Effector memory CD4-positive, alpha-beta T cell (primary cell): Measurements from ENCODE around the gene NPRL2.

Experiments used
- DNase-seq, 3 donors: peaks; one replicate each; pipeline ENCODE4 v3.0.0-alpha.2; 2020
- H3K27ac ChIP-seq: 2 replicates; pipeline ENCODE4 v1.7.0; 2013; ENCODE audit warnings: mild to moderate bottlenecking, low read length, moderate library complexity; ENCODE audit not compliant: insufficient read depth, poor library complexity, severe bottlenecking
- H3K27me3 ChIP-seq: replicated peaks from 2 replicates; pipeline ENCODE4 v1.7.0; 2013; ENCODE audit warnings: mild to moderate bottlenecking, low read length; ENCODE audit not compliant: insufficient read depth, control insufficient read depth, poor library complexity, severe bottlenecking
- H3K36me3 ChIP-seq: 2 replicates; pipeline ENCODE4 v1.7.0; 2013; ENCODE audit warnings: mild to moderate bottlenecking, low read length, moderate library complexity; ENCODE audit not compliant: control insufficient read depth, insufficient read depth
- H3K4me1 ChIP-seq: 2 replicates; pipeline ENCODE4 v1.7.0; 2013; ENCODE audit warnings: low read length, mild to moderate bottlenecking; ENCODE audit not compliant: control insufficient read depth, insufficient read depth, poor library complexity, severe bottlenecking
- H3K4me3 ChIP-seq: 2 replicates; pipeline ENCODE4 v1.7.0; 2013; ENCODE audit warnings: low read length, low read depth, mild to moderate bottlenecking; ENCODE audit not compliant: insufficient read depth, poor library complexity, severe bottlenecking
- H3K9me3 ChIP-seq: 2 replicates; pipeline ENCODE4 v1.7.0; 2013; ENCODE audit warnings: mild to moderate bottlenecking, low read length, moderate library complexity; ENCODE audit not compliant: control insufficient read depth
- total RNA-seq, 3 donors: gene quantifications; one replicate each; lab custom pipeline; 2026; lab: John Stamatoyannopoulos, UW

The NPRL2 gene
- total RNA-seq: 34.4 to 47.2 (median 45.4) reads per million in 3 donors

DNA sequence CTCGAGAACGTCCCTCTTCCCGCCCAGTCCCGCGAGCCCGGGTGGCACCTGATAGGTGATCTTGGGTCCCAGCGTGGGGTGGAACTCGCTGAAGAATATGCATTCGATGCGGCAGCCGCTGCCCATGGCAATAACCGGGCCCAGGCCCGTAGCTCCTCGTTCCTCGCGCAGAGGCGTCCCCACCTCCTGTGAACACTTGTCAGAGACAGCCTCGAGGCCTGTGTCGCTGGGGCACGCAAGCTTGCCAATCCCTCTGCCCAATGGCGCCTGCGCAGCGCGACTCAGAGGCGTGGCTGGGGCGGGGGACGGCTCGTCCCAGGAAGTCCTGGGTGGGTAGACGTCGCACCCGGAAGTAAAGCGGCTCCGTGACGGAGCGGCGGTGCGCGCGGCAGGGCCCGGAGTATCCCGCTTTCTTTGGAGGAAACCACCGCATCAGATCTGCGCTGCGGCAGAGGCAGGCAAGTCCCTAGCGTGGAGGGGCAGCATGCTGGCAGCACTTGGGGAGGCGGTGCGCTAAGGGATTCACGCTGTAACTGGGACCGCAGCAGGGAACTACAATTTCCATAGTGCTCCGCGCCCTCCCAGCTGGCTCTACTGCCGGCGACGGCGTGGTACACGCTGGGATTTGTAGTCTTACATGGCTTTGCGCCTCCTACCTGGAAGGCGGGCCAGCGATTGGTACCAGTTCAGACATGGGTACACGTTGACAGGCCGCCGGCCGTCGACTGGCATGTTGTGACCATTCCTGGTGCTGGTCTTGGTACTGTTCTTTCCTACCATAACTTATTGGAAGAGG, at the start of gene NPRL2, which contains the start of gene CYB561D2:
NPRL2 (minus strand) TSS at position 249 of the 796 bp plus-strand sequence; CDS start at position 126, 123 bp downstream.
CYB561D2 (plus strand) TSS at position 336 of the 796 bp plus-strand sequence. CDS start 572 bp downstream, outside the sequence.
- H3K27ac ChIP-seq: peak within 1 kb of the TSS; percentile 94
- DNase-seq: peak; percentile 96 to 99 (median 99)
- peaks cover 47% of the 10 kb centered on the region for H3K36me3 ChIP-seq
- no peaks in the 10 kb centered on the region for H3K9me3 ChIP-seq
- peaks cover 37% of the 10 kb centered on the region for H3K4me1 ChIP-seq
- peak within 1 kb of the TSS; percentile 81 for H3K4me3 ChIP-seq
- H3K27me3 ChIP-seq: no peaks in the 10 kb centered on the region

DNA sequence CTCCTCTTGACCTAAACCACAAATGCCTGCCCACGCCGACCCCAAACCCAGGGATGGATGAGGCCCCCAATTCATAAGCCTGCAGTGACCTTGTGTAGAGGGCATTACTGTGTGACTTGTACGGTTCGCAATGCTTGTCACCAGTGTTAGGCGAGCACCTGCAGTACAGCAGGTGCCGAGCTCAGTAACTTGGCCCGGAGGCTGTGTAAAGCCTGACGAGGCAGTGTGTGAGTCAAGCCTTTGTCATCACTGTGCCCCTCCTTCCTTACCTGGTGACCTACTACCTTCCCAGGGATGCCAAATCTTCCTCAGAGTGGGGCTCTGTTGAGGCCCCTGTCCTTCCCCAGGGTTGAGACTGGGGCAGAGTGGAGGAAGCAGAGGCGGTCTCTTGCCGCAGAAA, 45.9 kb upstream of the NPRL2 start:
- H3K27me3 ChIP-seq: no peaks in the 10 kb centered on the region
- no peaks in the 10 kb centered on the region for H3K4me1 ChIP-seq
- no peaks in the 10 kb centered on the region for H3K36me3 ChIP-seq
- H3K27ac ChIP-seq: no peak overlapping the region
- no peak overlapping the region for H3K4me3 ChIP-seq
- no peaks in the 10 kb centered on the region for H3K9me3 ChIP-seq
- no peak for DNase-seq

DNA sequence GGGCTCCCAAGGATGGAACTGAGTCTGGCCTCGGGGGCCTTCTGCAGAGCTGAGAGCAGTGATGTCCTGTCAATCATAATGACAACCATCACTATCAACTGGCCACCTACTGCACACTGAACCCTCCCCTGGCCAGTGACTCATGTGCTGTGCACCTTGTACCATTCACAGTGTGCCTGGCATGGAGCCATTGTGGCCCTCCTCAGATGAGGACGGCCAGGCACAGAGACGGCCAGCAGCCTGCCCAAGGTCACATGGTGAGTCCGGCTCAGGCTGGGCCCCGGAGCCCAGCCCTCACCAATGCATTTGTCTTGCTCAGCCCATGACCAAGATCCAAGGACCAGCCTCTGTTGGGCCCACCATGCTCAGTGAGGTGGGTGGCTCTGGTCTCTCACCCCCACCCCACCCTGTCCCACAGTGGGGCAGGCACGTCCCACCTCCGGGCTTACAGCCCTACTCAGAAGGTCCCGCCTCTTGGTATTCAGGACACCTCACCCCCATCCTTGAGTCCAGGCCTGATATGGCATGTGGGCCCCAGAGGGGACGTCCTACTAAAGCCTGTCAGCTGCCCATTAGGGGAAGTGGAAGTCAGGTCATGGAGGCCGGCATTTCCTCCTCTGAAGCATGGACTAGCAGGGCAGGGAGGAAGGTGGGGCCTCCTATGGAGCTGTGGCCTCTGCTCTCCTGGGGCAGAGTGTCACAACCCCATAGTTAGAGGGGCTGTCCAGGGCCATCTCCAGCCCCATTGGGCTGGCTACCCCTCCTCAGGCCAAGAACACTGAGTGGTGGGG, 44.7 kb upstream of the NPRL2 start:
- Histone ChIP-seq H3K27me3 (no peaks in the 10 kb centered on the region), H3K36me3 (no peaks in the 10 kb centered on the region), H3K4me3 (no peak overlapping the region), H3K9me3 (no peaks in the 10 kb centered on the region), H3K4me1 (no peaks in the 10 kb centered on the region), H3K27ac (no peak overlapping the region)
- no peak for DNase-seq

DNA sequence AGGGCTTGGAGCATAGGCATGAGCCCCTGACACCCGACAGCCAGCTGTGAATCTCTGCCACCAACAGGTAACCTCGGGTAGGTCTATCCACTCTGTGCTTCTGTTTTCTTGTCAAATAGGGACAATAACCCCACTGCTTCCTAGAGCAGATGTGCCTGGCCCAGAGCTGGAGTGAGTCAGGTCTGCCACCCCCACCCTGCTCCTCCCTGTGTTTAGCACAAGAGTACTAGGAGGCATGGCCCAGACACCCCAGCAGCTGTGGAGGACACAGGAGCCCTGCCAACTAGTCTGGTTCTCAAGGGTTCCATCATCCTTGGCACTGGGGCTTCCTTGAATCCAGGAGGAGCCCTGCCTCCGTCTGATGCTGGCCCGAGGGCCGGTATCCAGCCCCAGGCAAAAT, 42.5 kb upstream of the NPRL2 start:
- DNase-seq: no peak
- Histone ChIP-seq H3K27me3 (no peaks in the 10 kb centered on the region), H3K27ac (no peak overlapping the region), H3K9me3 (no peaks in the 10 kb centered on the region), H3K36me3 (no peaks in the 10 kb centered on the region), H3K4me1 (no peaks in the 10 kb centered on the region), H3K4me3 (no peak overlapping the region)

DNA sequence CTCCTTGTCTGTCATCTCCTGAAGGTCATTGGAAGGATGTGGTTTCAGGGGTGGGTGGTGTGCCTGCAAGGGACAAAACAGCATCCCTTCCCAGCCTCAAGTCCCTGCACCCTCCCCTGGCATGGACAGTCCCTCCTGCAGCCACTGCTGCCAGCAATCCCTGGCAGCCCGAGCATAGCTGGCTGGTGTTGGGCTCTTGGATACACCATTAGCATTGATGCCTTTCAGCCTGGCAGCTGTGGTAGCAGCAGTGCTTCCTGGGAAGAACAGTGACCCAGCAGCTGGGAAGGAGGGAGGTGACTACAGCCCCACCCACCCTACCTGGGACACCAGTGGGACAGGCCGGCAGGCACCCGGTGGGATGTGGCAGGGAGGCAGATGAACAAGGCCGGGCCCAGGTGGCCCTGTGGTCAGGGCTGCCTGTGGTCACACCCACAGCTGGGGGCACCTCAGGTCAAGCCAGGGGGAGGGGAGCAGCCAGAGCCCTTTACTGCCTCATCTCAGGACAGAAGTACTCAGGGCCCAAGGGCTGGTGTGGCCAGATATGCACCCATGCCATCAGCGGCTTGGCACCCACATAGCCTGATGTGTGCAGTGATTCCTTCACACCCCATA, 41.6 kb upstream of the NPRL2 start:
- H3K4me3 ChIP-seq: no peak overlapping the region
- H3K27ac ChIP-seq: no peak overlapping the region
- H3K27me3 ChIP-seq: no peaks in the 10 kb centered on the region
- H3K9me3 ChIP-seq: no peaks in the 10 kb centered on the region
- no peaks in the 10 kb centered on the region for H3K4me1 ChIP-seq
- no peaks in the 10 kb centered on the region for H3K36me3 ChIP-seq
- DNase-seq: no peak

DNA sequence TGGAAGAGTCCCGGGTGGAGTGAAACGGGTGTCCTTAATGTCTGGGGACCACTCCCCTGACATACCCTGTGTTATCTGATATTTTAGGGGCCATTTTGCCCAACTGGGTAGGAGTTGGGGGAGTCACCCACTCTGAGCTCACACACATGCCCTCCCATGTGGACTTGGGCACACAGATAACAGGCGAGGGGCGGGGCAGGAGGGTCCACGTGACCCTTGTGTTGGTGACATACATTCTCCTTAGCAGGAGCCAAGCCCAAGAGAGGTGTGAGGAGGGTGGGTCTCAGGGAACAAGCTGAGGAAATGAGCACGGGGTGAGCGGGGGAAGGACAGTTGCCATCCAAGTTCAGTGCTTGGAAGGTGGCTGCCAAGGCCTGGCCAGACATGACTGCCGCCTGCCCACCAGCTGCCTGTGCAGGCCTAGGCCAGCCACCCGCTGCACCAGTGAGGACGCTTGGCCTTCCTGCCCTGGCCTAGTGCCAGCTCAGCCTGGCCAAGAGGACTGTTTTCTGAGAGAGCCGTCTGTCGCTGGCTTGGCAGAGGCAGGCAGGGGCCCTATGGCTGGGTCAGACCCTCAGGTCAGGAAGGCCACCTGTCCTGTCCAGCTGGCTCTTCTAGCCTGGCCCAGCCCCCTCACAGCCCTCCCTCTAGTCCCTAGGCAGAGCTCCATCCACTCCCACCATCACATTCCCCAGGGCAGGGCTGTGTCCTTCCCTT, 40.1 kb upstream of the NPRL2 start:
- Histone ChIP-seq H3K4me1 (no peaks in the 10 kb centered on the region), H3K9me3 (no peaks in the 10 kb centered on the region), H3K36me3 (no peaks in the 10 kb centered on the region), H3K4me3 (no peak overlapping the region), H3K27me3 (no peaks in the 10 kb centered on the region), H3K27ac (no peak overlapping the region)
- DNase-seq: no peak

DNA sequence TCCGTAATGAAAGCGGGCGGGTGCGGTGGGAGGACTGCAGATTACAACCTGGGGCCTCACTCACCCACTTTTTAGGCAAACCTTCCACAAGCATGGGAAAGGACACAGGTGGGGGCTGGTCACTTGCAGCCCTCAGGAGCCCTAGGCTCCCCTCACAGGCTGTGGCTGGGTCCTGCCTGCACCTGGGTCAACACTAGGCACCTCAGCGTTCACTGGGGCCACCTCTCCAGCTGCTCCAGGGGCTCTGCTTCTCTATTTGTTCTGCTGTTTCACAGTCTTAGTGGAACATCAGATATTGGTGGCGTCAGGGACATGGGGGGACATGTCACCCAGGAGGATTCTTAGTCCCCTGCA, 38.8 kb upstream of the NPRL2 start:
- H3K4me1 ChIP-seq: no peaks in the 10 kb centered on the region
- H3K36me3 ChIP-seq: no peaks in the 10 kb centered on the region
- H3K9me3 ChIP-seq: no peaks in the 10 kb centered on the region
- no peak overlapping the region for H3K27ac ChIP-seq
- H3K4me3 ChIP-seq: no peak overlapping the region
- H3K27me3 ChIP-seq: no peaks in the 10 kb centered on the region
- no peak for DNase-seq

DNA sequence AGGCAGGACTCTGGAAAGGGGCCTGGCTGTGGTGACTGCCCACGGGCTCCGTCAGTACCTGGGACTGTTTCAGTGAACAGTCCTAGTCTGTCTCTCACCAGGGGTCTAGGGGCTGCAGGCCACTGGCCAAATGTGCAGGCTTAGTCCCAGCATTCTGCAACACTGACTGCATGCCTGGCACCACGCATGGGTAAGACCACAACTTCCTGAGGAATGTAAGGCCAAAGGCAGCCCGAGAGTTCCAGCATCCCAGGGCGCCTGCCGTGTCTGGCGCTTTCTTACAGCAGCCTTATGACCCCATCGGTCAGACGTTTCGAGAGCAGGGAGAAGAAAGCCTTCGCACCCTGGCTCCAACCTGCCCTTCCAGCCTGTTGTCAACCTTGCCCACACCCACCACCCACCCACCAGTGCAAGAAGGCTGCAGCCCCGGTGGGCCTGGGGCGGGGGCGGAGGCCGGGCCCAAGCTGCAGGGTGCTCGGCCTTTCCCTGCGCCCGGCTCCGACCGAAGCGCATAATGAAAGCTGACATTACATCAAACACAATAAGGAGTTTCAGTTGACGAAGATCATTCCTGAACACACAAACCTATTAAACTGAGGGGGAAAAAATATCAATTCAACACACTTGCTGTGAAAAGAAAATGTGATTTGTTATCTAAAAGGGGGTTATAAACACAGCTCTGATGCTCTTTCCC, 38.3 kb upstream of the NPRL2 start:
- DNase-seq: no peak
- Histone ChIP-seq H3K4me1 (no peaks in the 10 kb centered on the region), H3K4me3 (no peak overlapping the region), H3K36me3 (no peaks in the 10 kb centered on the region), H3K27me3 (no peaks in the 10 kb centered on the region), H3K27ac (no peak overlapping the region), H3K9me3 (no peaks in the 10 kb centered on the region)

DNA sequence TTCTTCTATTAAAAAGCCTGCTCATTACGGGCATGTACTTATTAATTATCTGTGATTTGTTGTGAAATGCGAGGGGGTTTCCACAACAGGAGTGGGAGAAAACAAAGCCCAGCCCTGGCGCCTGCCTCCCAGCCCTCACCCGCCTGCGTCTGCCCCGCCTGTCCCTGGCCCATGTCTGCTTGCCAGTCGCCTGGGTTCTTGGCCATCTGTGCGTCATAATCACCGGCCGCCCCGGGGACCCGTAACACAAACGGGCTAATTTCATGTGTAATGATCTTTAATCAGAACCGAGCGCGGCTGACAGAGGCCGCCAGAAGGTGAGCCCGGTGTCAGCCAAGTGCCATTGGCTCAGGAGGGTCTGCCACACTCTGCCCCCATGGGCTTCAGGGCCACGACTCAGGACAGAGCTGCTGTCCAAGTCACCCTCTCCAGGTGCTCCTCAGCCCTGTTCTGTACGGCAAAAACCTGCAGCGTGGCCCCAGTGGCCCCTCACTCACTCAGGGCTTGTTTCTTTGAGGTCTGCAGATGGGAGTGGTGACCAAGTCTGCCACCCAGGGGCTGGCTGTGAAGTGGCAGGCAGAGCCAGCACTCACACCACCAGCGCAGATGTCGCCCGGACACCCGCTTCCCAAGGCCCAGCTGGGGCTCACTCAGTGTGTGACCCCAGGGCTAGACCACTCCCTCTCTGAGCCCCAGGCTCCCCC, 37.6 kb upstream of the NPRL2 start:
- Histone ChIP-seq H3K36me3 (no peaks in the 10 kb centered on the region), H3K4me1 (no peaks in the 10 kb centered on the region), H3K9me3 (no peaks in the 10 kb centered on the region), H3K27me3 (no peaks in the 10 kb centered on the region), H3K27ac (no peak overlapping the region), H3K4me3 (no peak overlapping the region)
- DNase-seq: no peak
